ENCODE results near the gene GYS1.
A peak's percentile ranks its signal among the peaks of the same experiment; 100 is the strongest.

Gene GYS1

DNA sequence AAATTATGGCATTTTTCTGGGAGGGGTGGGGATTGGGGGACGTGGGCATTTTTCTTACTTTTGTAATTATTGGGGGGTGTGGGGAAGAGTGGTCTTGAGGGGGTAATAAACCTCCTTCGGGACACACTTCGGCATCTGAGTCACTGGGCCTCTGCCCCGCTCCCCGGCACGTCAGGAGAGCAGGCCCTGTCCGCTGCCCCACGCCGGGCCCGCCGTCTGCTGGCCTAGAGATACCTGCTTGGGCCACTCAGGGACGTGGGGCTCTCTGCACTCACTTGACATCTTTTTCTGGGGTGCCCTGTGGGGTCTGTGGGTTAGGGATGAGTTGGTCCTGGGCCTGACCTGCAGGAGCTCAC, 31.5 kb downstream of the GYS1 start:
- no peak for DNase-seq (ENCODE audit: low spot score)
- in situ Hi-C loops (cut with MboI; ENCODE audit: low sequenced_read_pairs, unreplicated experiment): no loop called here
- TF ChIP-seq, protein P1, sequence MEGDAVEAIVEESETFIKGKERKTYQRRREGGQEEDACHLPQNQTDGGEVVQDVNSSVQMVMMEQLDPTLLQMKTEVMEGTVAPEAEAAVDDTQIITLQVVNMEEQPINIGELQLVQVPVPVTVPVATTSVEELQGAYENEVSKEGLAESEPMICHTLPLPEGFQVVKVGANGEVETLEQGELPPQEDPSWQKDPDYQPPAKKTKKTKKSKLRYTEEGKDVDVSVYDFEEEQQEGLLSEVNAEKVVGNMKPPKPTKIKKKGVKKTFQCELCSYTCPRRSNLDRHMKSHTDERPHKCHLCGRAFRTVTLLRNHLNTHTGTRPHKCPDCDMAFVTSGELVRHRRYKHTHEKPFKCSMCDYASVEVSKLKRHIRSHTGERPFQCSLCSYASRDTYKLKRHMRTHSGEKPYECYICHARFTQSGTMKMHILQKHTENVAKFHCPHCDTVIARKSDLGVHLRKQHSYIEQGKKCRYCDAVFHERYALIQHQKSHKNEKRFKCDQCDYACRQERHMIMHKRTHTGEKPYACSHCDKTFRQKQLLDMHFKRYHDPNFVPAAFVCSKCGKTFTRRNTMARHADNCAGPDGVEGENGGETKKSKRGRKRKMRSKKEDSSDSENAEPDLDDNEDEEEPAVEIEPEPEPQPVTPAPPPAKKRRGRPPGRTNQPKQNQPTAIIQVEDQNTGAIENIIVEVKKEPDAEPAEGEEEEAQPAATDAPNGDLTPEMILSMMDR (IDR thresholded peaks at IDR 0.05; ENCODE audit: borderline replicate concordance, control extremely low read depth, extremely low read depth, insufficient read depth, missing control alignments): no peak

DNA sequence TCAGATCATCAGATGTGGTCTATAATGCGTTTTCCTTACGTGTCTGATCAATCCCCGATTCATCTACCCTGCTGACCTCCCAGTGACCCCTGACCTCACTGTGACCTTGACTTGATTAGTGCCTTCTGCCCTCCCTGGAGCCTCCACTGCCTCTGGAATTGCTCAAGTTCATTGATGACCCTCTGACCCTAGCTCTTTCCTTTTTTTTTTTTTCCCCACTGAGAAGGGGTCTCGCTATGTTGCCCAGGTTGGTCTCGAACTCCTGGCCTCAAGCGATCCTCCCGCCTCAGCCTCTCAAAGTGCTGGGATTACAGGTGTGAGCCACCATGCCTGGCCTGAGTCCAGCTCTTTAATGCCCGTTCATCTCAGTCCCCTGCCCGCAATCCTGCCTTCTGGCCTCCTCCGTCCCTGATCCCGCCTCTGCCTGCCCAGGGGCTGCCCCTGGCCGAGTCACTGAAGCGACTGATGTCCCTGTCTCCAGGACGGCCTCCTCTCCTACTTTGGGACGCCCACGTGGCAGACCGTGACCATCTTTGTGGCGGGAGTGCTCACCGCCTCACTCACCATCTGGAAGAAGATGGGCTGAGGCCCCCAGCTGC, 32.0 kb downstream of the GYS1 start:
- TF ChIP-seq, protein P1 (IDR thresholded peaks at IDR 0.05; ENCODE audit: borderline replicate concordance, control extremely low read depth, extremely low read depth, insufficient read depth, missing control alignments): no peak
- no peak for DNase-seq (ENCODE audit: low spot score)
- in situ Hi-C loops (cut with MboI; ENCODE audit: low sequenced_read_pairs, unreplicated experiment): no loop called here

DNA sequence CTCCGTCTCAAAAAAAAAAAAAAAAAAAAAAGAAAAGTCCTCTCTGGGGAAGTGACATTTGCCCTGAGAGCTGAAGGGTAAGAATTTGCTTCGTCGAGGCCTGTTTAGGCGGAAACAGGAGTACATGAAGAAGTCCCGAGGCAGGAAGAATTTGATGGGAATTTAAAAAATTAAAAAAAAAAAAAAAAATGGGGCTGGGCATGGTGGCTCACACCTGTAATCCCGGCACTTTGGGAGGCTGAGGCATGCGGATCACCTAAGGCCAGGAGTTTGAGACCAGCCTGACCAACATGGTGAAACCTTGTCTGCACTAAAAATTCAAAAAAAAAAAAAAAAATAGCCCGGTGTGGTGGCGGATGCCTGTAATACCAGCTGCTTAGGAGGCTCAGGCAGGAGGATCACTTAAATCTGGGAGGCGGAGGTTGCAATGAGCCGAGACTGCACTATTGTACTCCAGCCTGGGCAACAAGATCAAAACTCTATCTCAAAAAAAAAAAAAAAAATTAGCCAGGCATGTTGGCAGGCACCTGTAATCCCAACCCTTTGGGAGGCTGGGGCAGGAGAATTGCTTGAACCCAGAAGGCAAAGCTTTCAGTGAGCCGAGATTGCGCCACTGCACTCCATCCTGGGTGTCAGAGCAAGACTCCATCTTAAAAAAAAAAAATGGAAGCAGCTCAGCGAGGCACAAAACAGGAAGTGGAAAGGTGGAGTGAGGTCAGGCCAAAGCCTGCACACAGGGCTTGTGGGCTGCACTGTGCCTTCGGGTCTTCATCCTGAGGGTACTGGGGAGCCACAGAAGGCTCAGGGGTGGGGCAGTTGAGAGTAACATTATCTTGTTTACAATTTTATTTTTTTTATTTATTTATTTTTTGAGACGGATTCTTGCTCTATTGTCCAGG, 33.5 kb downstream of the GYS1 start:
- in situ Hi-C loops (cut with MboI; ENCODE audit: low sequenced_read_pairs, unreplicated experiment): no loop called here
- no peak for DNase-seq (ENCODE audit: low spot score)
- TF ChIP-seq, protein P1 (IDR thresholded peaks at IDR 0.05; ENCODE audit: borderline replicate concordance, control extremely low read depth, extremely low read depth, insufficient read depth, missing control alignments): no peak

DNA sequence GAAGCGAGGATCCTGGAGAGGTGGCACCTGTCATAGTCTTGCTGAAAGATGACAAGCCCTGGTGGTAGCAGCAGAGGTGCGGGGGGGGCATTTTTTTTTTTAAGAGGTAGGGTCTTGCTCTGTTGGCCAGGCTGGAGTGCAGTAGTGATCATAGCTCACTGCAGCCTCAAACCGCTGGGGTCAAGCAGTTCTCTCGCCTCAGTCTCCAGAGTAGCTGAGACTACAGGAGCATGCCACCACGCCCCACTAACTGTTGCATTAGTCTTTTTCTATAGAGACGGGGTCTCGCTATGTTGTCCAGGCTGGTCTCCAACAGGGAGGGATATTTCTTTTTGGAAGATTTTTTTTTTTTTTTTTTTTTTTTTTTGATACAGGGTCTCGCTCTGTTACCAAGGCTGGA, 35.1 kb downstream of the GYS1 start:
- DNase-seq (ENCODE audit: low spot score): no peak
- in situ Hi-C loops (cut with MboI; ENCODE audit: low sequenced_read_pairs, unreplicated experiment): no loop called here
- TF ChIP-seq, protein P1 (IDR thresholded peaks at IDR 0.05; ENCODE audit: borderline replicate concordance, control extremely low read depth, extremely low read depth, insufficient read depth, missing control alignments): no peak

DNA sequence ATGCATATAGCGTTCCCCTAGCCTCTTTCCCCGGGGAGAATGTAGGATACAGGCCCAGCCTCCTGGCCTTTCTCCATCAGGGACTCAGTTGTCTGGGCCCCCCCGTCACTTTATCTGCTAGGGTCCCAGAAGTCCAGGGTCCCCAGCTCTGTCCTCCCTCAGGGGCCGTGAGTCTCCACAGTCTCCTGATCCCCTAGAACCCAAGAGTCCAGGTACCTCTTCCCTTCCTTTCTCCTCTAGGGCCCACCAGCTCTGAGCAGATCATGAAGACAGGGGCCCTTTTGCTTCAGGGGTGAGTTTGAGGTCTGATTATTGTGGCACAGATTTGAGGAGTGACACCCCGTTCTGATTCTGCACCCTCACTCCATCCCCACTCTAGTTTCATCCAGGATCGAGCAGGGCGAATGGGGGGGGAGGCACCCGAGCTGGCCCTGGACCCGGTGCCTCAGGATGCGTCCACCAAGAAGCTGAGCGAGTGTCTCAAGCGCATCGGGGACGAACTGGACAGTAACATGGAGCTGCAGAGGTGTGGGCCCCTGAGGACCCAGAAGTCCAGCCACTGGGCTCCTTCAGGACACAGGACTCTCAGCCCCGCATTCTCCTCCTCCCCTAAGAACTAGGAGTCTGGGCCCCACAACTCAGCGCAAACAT, 37.7 kb downstream of the GYS1 start:
- TF ChIP-seq, protein P1 (IDR thresholded peaks at IDR 0.05; ENCODE audit: borderline replicate concordance, control extremely low read depth, extremely low read depth, insufficient read depth, missing control alignments): no peak
- in situ Hi-C loops (cut with MboI; ENCODE audit: low sequenced_read_pairs, unreplicated experiment): no loop called here
- no peak for DNase-seq (ENCODE audit: low spot score)

DNA sequence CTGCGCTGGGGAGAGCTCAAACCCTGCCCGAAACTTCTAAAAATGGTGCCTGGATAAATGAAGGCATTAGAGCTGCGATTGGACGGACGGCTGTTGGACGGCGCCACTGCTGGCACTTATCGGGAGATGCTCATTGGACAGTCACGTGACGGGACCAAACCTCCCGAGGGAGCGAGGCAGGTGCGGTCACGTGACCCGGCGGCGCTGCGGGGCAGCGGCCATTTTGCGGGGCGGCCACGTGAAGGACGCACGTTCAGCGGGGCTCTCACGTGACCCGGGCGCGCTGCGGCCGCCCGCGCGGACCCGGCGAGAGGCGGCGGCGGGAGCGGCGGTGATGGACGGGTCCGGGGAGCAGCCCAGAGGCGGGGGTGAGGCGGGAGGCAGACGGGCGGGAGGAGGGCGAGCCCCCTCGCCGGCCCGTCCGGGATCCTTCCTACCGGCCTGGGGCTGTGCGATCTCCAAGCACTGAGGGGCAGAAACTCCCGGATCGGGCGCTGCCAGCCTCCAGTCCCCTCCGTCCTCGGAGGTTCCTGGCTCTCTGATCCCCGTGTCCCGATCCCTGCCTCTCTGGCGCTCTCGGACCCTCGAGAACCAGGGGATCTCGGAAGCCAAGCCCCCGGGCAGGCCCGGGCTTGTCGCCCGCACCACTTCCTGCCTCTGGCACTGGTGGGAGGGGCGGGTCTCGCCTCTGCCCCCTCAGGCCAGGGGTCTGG, 38.4 kb downstream of the GYS1 start, which contains the start of gene BAX:
Gene BAX, plus strand, starts transcription at position 281 of the 713 bp plus-strand sequence. Its CDS starts 54 bp downstream, at position 335.
- in situ Hi-C loops (cut with MboI; ENCODE audit: low sequenced_read_pairs, unreplicated experiment): no loop called here
- DNase-seq (ENCODE audit: low spot score): peak; percentile 98
- TF ChIP-seq, protein P1 (IDR thresholded peaks at IDR 0.05; ENCODE audit: borderline replicate concordance, control extremely low read depth, extremely low read depth, insufficient read depth, missing control alignments): no peak
